Uterus (tissue), 2 donors: ENCODE results near the gene IQCH.

Experiments
- POLR2A ChIP-seq, 2 donors: fragments of 450-650 bp; IDR thresholded peaks; one replicate each; pipeline ENCODE4 v1.6.1; 2016; ENCODE audit warnings: antibody characterized with exemption in 2 of 2, mild to moderate bottlenecking in 1 of 2, moderate library complexity in 1 of 2
- TF ChIP-seq, protein P1 (sequence below), 4 experiments: fragments of 200-600 bp in 2 of 4; fragments of 450-650 bp in 2 of 4; sonication (generic) in 2 of 4; IDR thresholded peaks; one replicate each; pipeline ENCODE4 v1.5.1; 2016 to 2019; ENCODE audit warnings: antibody characterized with exemption in 4 of 4, mild to moderate bottlenecking in 2 of 4, moderate library complexity in 1 of 4

DNA sequence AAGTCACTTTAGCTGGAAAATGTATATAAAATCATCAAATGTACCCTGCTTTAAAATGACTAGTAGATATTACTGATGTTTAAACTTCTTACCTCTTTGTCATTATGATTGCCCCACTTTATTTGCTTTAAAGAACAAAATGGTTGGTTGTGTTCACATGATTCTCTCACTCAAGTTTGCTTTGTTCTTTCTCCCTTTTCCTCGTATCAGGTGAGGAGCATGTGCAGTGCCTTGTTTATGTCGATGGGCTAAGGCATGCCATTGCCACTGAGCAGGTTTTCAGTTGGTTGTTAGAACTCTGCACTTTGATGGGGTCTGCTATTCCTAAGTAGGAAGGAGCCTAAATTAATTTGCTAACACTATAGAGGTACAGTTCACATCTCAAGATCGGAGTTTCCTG, 293.2 kb downstream of the IQCH start:
- no peak for TF ChIP-seq POLR2A (IDR thresholded peaks at IDR 0.05)
- TF ChIP-seq, protein P1, sequence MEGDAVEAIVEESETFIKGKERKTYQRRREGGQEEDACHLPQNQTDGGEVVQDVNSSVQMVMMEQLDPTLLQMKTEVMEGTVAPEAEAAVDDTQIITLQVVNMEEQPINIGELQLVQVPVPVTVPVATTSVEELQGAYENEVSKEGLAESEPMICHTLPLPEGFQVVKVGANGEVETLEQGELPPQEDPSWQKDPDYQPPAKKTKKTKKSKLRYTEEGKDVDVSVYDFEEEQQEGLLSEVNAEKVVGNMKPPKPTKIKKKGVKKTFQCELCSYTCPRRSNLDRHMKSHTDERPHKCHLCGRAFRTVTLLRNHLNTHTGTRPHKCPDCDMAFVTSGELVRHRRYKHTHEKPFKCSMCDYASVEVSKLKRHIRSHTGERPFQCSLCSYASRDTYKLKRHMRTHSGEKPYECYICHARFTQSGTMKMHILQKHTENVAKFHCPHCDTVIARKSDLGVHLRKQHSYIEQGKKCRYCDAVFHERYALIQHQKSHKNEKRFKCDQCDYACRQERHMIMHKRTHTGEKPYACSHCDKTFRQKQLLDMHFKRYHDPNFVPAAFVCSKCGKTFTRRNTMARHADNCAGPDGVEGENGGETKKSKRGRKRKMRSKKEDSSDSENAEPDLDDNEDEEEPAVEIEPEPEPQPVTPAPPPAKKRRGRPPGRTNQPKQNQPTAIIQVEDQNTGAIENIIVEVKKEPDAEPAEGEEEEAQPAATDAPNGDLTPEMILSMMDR (IDR thresholded peaks at IDR 0.05) = no peak
